GM19351 (cell line): ENCODE results near the gene ADAM29.
A peak's percentile ranks its signal among the peaks of the same experiment; 100 is the strongest.
"Not testable (repeated sequence)": the region's sequence is repeated elsewhere in the genome, so short reads cannot be mapped to it uniquely, and the experiment has no call there.

Experiments
- ATAC-seq: cut with Tn5 transposase; IDR thresholded peaks from one replicate; pipeline ENCODE4 v1.9.1; 2021; ENCODE audit warnings: mild to moderate bottlenecking, moderate library complexity; ENCODE audit not compliant: unreplicated experiment

The ADAM29 gene

DNA sequence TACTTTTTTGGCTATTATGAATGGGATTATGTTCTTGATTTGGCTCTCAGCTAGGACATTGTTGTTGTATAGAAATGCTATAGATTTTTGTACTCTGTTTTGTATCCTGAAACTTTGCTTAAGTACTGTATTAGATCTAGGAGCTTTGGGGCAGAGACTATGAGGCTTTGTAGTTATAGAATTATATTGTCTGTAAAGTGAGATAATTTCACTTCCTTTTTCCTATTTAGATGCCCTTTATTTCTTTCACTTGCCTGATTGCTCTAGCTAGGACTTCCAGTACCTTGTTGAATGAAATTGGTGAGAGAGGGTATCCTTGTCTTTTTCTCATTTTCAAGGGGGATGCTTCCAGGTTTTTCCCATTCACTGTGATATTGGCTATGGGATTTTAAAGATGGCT lies 28.1 kb downstream of the ADAM29 start:
- ATAC-seq: peak; percentile 83

DNA sequence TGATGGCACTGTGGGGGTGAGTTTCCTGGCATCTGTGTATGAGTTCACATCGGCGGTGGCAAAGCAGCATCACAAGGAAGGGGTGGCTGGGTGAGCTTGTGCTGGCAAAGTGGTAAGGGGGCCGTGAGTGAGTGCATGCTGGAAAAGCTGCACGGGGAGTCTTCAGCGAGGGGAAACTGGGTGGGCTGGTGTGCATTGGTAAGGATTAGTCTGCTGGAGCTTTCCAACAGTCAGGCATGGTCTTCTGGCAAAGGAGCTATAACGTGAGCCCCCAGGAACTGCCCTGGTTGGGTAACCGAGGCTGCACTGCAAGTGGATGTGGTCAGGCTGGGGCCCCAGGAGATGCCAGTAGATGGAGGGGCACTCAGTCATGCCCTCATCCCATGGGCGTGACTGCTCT lies 30.7 kb downstream of the ADAM29 start:
- ATAC-seq: no peak

- ATAC-seq: no peak
Observed at GRCh38 chr4:174972911-174973310, 54.8 kb downstream of the ADAM29 start.

- ATAC-seq: no peak
Observed at GRCh38 chr4:174973336-174973735, 55.2 kb downstream of the ADAM29 start.

- ATAC-seq: no peak
Observed at GRCh38 chr4:174983128-174983750, 65.1 kb downstream of the ADAM29 start.

GRCh38 chr4:174983870-174984269 lies 65.7 kb downstream of the ADAM29 start:
- ATAC-seq: not testable (repeated sequence)

DNA sequence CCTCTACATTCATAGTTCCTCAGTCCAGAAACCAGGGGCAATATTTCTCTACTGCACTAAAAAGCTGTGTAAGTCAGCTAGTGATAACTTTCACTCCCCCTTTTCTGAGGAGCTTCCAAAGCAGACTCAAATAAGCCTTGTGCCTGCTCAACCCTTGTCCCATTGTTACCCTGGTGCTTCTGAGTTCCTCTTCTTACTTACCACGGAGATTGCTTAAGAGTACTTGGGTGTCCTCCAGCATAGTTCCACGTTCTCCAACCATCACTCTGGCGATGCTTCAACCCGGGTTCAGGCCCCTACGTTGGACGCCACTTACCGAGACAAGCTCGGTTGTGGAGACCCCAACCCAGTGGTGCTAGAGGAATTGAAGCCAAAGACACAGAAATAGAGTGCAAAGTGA lies 71.6 kb downstream of the ADAM29 start:
- no peak for ATAC-seq

DNA sequence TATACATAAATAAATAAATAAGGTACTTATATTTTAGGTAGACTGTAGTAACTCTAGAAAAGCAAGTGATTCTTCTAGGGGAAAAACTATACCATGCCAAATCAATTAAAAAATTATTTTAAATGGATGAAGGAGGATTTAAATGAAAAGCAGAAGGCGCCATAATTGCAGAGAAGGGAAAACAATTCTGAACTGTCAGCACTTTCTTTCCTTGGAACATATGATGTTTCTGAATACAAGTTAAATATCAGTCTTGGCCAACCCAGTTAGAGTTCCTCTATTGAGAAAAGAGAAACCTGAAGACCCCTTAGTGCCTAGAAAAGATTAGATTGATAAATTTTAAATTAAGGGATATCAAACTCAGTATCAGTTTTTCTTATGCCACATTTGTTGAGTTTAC lies 75.8 kb downstream of the ADAM29 start:
- ATAC-seq: no peak

DNA sequence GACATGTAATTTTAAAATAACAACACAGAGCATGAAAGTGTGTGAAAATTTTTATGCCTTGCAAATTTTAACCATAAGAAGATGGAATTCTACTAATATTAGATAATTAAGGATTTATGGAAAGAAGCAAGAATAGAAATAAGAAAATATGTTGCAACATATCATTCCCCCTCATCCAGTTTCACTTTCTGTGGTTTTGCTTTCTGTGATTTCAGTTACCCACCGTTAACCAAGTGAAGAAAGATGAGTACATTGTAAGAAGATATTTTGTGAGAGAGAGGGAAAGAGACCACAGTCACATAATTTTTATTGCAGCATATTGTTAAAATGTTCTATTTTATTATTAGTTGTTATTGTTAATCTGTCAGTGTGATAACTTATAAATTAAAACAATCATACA lies 77.9 kb downstream of the ADAM29 start:
- peak; percentile 78 for ATAC-seq

GRCh38 chr4:174999407-174999806 lies 81.2 kb downstream of the ADAM29 start:
- no peak for ATAC-seq

GRCh38 chr4:175017751-175018150 lies 99.6 kb downstream of the ADAM29 start:
- ATAC-seq: no peak

DNA sequence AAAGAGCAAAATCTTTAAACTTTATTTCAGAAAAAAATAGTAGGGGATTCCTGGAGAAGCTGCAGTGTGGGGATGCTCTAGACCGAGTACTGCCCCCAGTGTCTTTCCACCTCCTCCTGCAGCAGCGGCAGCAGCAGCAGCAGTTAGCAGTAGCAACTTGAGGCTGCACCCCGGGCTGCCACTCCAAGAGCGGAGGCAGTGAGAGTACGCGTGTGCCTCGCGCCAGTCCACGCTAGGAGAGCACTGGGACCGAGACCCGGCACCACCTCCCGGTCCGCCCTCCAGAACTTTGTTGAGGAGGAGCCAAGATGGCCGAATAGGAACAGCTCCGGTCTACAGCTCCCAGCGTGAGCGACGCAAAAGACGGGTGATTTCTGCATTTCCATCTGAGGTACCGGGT lies 101.3 kb downstream of the ADAM29 start:
- ATAC-seq: not testable (repeated sequence)
